GM18867 (cell line): Measurements from ENCODE around the gene DGKD.

Experiments
- ATAC-seq: cut with Tn5 transposase; IDR thresholded peaks from one replicate; pipeline ENCODE4 v1.9.1; 2021; ENCODE audit warnings: mild to moderate bottlenecking, moderate library complexity; ENCODE audit not compliant: unreplicated experiment

The DGKD gene

DNA sequence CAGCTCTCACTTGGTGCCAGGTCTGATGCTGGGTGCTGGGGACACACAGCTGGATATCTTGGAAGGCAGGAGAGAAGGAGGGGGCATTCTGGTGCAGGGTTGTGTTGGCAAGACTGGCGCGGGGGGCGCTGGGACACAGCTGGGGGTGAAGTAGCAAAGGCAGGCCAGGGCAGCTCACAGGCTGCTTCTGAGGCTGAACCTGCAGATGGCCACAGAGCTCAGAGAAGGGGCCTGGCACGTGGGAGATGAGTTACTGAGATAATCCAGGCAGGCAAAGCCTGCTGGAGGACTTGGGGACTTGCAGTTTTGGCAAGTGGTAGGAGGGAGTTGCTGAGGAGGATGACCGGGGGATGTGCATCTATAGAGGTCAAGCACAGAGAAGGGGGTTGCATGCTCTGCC is 16.2 kb upstream of the DGKD start:
- no peak for ATAC-seq

- ATAC-seq: no peak
These were observed 15.4 kb upstream of the DGKD start for GRCh38 chr2:233338812-233339368.

DNA sequence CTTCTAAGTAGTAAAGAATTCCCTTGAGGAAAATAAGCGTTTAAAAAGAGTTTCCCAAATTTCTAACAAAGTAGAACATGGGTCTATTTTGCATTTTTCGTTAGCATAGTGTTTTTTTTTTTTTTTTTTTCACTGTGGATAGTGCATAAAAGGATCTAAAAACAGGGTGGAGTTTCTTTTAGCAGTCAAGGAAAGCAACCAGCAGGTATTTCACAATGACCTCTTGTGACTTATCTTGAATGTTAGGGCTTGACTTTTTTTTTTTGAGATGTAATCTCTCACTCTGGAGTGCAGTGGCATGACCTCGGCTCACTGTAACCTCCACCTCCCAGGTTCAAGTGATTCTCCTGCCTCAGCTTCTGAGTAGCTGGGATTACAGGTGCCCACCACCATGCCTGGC is 14.9 kb upstream of the DGKD start:
- no peak for ATAC-seq

GRCh38 chr2:233341296-233341695 is 13.0 kb upstream of the DGKD start:
- ATAC-seq: no peak

DNA sequence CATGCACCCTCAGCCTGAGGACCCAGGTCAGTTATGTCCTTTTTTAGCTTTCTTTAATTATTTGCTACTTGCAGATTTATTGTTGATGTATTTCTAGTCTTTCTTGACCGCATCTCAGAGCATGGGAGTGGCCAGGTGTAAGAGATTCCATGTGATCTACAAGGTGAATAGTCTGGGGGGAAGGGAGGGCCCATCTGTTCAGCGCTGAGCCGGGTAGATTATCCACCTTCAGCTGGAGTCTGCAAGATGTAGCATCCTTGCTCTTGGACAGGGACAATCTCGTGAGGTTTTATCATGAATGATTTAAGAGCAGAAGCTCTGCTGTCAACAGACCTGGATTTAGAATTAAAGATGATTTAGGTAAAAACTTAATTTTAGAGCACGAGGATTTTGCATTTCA is 12.0 kb upstream of the DGKD start:
- ATAC-seq: no peak

GRCh38 chr2:233343171-233343705 is 11.1 kb upstream of the DGKD start:
- ATAC-seq: no peak

- no peak for ATAC-seq
These were observed 7.9 kb upstream of the DGKD start for GRCh38 chr2:233346376-233346775.

- ATAC-seq: no peak
These were observed 7.4 kb upstream of the DGKD start for GRCh38 chr2:233346930-233347329.

- peak; percentile 49 for ATAC-seq
These were observed 5.0 kb upstream of the DGKD start for GRCh38 chr2:233349005-233349998.

GRCh38 chr2:233350708-233351107 is 3.6 kb upstream of the DGKD start:
- ATAC-seq: no peak

GRCh38 chr2:233351423-233351822 is 2.9 kb upstream of the DGKD start:
- no peak for ATAC-seq

- no peak for ATAC-seq
These were observed 2.0 kb upstream of the DGKD start for GRCh38 chr2:233352141-233352842.

- no peak for ATAC-seq
These were observed 1.1 kb upstream of the DGKD start for GRCh38 chr2:233353101-233353768.

DNA sequence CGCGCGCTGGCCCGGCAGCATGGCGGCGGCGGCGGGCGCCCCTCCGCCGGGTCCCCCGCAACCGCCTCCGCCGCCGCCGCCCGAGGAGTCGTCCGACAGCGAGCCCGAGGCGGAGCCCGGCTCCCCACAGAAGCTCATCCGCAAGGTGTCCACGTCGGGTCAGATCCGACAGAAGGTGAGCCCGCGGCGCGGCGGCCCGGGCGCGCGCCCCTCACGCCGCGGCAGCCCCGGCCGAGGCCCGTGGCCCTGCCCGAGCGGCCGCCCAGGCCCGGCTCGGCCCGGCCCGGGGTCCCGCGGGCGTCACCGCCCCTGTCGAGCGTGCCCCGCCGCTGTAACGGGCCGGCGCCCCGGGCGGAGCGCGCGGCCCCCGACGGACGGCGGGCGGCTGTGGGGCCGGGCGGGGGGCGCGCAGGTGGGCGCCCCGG is 218 bp downstream of the DGKD start:
- ATAC-seq: peak; percentile 37

GRCh38 chr2:233354971-233355574 is 779 bp downstream of the DGKD start:
- no peak for ATAC-seq

DNA sequence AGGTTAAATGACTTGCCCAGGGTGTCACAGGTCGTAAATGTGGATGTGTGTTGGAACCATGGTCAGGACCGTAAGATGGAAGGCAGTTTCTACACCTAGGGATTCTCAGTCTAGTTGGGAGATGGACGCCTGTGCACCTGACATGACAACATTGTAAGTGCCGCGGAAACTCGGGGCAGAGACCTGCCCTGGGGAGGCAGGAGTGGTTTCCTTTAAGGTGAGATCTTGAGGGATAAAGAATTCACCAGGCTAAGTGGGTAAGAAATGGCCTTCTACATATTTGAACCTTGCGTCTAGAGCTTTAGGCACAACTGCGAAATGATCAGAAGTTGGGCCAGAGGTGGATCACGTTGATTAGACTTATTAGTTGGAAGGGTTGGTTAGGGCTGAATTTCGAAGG is 1.6 kb downstream of the DGKD start:
- no peak for ATAC-seq

- no peak for ATAC-seq
These were observed 2.4 kb downstream of the DGKD start for GRCh38 chr2:233356546-233357308.

DNA sequence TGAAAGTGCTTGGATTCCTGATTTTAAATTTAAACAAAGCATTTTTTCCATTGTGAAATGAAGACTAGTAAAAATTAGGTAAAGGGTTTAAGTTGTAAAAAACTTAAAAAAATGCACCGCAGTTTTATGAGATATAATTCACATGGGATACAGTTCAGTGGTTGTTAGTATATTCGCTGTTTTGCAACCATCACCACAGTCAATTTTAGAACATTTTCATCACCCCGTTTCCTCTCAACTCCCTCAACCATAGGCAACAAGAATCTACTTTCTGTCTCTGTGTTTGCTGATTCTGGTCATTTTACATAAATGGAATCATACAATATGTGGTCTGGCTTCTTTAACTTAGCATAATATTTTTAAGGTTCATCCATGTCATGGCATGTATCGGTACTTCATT is 4.0 kb downstream of the DGKD start:
- no peak for ATAC-seq

- no peak for ATAC-seq
These were observed 4.7 kb downstream of the DGKD start for GRCh38 chr2:233358947-233359346.

GRCh38 chr2:233359823-233360222 is 5.5 kb downstream of the DGKD start:
- ATAC-seq: no peak
